Mammary epithelial cell (primary cell): Measurements from ENCODE around the gene NOL4L.

ENCODE experiments used
- EZH2 ChIP-seq: IDR thresholded peaks from 2 replicates; pipeline ENCODE4 v1.6.1; 2012; ENCODE audit warnings: low read length, inconsistent platforms, borderline replicate concordance
- TF ChIP-seq, protein P1 (sequence below), 2 donors: IDR thresholded peaks in 1 of 2; conservative IDR thresholded peaks in 1 of 2; 2 replicates each; pipeline ENCODE4 v1.5.1; 2011 to 2012; ENCODE audit warnings: inconsistent platforms in 2 of 2, low read length in 2 of 2, mild to moderate bottlenecking in 2 of 2, control low read depth in 1 of 2, low read depth in 1 of 2; ENCODE audit not compliant: insufficient read depth in 1 of 2; ENCODE audit errors: extremely low read depth in 1 of 2

DNA sequence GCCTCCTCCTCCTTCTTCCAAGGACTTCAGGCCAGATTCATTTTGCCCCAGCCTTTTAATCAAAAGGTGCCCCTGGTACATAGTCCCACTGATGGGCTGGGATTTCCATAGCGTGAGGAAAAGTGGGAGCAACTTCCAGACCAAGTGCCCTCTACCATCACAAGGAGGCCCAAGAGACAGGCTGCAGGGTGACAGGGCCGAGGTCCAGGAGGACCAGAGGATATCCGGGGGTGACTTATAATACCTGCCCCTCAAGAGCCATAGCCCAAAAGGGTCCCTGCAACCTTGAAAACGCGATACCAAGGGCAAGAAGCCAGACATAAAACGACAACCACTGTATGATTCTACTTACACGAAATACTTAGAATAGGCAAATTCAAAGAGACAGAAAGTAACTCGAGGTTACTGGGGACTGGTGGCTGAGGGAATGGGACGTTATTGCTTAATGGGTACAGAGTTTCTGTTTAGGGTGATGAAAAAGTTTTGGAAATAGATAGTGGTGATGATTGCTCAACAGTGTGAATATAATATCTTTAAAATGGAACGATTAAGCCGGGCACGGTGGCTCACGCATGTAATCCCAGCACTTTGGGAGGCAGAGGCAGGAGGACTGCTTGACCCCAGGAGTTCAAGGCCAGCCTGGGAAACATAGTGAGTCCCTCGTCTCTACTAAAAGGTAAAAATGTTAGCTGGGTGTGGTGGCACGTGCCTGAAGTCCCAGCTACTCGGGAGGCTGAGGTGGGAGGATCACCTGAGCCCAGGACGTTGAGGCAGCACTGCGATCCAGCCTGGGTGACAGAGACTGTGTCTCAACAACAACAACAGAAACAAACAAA lies 71.9 kb downstream of the NOL4L start:
- TF ChIP-seq, protein P1, sequence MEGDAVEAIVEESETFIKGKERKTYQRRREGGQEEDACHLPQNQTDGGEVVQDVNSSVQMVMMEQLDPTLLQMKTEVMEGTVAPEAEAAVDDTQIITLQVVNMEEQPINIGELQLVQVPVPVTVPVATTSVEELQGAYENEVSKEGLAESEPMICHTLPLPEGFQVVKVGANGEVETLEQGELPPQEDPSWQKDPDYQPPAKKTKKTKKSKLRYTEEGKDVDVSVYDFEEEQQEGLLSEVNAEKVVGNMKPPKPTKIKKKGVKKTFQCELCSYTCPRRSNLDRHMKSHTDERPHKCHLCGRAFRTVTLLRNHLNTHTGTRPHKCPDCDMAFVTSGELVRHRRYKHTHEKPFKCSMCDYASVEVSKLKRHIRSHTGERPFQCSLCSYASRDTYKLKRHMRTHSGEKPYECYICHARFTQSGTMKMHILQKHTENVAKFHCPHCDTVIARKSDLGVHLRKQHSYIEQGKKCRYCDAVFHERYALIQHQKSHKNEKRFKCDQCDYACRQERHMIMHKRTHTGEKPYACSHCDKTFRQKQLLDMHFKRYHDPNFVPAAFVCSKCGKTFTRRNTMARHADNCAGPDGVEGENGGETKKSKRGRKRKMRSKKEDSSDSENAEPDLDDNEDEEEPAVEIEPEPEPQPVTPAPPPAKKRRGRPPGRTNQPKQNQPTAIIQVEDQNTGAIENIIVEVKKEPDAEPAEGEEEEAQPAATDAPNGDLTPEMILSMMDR (conservative IDR thresholded peaks at IDR 0.05 in 1 of 2, IDR thresholded peaks at IDR 0.05 in 1 of 2; ENCODE audit: extremely low read depth in 1 of 2, insufficient read depth in 1 of 2, low read depth in 1 of 2, low read length in 2 of 2), result no peak
- TF ChIP-seq EZH2, result no peak
